NCI-H2196 (cell line): ENCODE measurements around the gene CCDC17.

Experiments
- DNase-seq: peaks from one replicate; lab custom pipeline; 2025; ENCODE audit not compliant: unreplicated experiment; lab: John Stamatoyannopoulos, UW

CCDC17 gene

DNA sequence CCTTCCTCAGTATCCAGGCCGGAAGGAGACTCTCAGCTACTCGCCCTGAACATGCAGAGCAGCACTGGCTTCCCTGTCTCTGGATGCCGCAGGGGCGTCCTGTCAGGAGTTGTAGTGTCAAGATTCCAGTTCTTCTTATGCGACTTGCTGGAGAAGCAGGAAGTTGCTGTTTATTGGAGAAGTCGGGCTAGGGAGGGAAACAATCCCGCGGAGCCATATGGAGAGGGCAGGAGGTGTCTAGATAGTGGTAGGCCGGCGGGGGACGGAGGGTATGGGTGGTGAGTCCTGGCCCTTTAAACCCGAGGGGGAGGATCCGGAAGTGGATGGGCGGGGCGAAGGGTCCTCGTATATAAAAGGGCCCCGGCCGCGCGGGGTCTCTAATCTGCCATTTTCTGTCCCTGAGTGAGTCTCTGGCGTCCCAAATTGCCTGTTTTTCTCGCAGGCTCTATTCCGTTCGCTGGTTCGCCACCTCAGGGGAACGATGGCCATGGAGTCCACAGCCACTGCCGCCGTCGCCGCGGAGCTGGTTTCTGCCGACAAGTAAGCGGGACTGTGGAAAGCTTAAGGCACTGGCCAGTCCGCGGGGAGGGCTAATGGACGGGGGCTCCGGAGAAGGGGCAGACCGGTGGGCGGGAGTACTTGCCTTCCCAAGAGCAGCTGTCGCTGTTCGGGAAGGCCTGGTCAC, 40.0 kb downstream of the CCDC17 start, which contains the start of gene NASP:
NASP (plus strand) TSS at position 376 of the 685 bp plus-strand sequence; CDS start at position 482, 106 bp downstream.
- DNase-seq = peak; percentile 78

- peak; percentile 96 for DNase-seq
Observed at GRCh38 chr1:45583264-45583665, 40.6 kb downstream of the CCDC17 start.

GRCh38 chr1:45574105-45574626, 49.7 kb downstream of the CCDC17 start:
- DNase-seq = no peak

GRCh38 chr1:45573231-45573804, 50.5 kb downstream of the CCDC17 start:
- DNase-seq = no peak

GRCh38 chr1:45570631-45571030, 53.2 kb downstream of the CCDC17 start:
- no peak for DNase-seq
